ENCODE measurements around the gene ZFR2.
"Not testable (repeated sequence)": the region's sequence is repeated elsewhere in the genome, so short reads cannot be mapped to it uniquely, and the experiment has no call there.

The ZFR2 gene

DNA sequence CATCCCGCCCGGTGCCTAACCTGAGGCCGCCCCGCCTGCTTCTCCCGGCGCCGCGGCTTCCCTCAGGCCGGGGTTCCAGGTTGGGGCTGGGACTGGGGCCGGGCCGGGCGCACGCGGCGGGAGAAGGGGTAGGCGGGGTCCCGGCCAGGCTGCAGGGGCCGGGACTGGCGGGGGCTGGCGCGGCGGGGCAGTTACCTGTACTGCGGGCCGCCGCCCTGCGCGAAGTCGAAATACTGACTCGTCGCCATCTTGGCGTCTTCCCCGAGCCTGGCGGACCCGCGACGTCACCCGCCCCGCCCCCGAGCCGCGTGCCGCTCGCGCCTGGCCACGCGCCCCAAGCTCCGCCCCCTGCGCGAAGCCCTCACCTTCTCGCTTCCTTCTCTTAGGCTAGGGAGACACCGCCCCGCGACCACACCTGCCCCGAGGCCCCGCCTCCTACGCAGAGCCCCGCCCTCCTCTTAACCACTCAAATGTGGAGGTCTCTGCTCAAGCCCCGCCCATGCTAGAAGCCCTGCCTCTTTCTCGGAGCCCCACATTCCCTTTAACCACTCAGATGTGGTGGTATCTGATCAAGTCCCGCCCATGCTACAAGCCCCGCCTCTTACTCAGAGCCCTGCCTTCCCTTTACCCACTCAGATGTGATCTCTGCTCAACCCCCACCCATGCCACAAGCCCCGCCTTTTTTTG lies at the start of gene ZFR2:
Gene ZFR2 (minus strand): TSS at position 269 of the 687 bp plus-strand sequence. CDS start 21 bp downstream, at position 248.
- no peak for DNase-seq

GRCh38 chr19:3916033-3916432 lies 47.2 kb upstream of the ZFR2 start:
- no peak for DNase-seq

GRCh38 chr19:3914199-3914598 lies 45.4 kb upstream of the ZFR2 start:
- DNase-seq: no peak

DNA sequence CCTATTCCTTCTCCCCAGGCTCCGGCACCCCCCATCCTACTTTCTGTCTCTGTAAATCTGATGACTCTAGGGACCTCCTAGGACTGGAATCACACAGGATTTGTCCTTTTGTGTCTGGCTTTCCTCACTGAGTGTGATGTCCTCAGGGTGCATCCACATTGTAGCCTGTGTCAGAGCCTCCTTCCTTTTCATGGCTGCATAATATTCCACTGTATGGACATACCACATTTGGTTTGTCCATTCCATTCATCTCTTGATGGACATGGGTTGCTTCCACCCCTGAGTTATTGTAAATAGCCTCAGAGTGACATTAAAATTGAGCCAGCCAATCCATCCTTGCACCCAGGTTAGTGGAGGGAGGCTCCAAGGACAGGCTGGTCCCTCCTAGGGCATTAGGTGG lies 41.3 kb upstream of the ZFR2 start:
- no peak for DNase-seq

GRCh38 chr19:3908266-3909054 lies 39.6 kb upstream of the ZFR2 start:
- no peak for DNase-seq

DNA sequence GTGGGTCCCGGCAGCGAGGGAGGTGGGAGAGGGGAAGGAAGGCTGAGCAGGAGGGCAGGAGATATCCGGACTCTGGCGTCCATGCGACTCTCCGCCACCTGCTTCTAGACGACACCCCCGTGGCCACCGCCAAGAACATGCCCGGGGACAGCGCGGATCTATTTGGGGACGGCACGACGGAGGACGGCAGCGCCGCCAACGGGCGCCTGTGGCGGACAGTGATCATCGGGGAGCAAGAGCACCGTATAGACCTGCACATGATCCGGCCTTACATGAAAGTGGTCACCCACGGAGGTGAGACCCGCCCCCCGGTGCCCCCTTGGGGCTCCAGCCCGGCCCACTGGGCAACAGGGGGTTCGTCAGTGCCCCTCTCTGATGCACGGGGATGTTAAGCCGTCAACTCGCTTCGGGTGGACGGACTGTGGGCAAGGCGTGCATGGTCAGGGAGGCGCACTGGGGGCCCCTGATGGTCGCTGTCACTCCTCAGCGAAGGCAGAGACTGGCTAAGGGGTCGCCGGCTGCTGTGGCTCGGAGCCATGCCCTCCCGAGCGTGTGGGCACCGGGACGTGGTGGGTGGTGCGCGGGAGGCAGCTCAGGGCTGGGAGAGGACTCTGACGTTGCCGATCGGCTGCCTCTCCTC lies 38.9 kb upstream of the ZFR2 start:
- DNase-seq: no peak

GRCh38 chr19:3904233-3904632 lies 35.4 kb upstream of the ZFR2 start:
- DNase-seq: no peak

DNA sequence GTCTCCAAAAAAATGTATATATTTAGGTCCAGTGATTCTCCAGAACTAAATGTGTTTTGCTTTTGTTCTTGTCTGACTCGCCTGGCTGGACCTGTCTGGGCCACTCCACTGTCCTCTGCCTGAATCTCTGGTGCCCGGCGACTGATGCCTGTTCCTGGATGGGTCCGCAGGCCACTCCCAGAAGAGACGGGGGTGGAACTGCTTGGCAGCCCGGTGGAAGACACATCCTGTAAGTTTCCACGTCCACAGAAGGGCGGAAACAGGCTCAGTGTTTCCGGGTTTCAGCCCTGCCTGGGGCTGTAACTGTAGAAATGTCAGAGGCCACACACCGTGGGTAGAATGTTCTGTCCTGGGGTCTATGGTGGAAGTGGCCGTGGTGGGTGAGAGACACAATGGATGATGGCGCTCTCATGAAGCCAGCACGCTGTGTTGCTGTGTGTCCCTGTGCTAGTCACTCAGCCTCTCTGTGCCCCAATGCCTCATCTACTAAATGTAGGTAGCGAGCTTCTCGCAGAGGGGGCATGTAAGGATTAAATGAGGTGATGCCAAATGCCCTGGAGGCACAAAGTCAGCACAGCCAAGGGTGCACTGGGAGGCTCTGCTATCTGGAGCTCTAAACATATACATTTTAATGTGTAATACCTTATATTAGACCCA lies 33.6 kb upstream of the ZFR2 start:
- DNase-seq: no peak

- DNase-seq: peak; percentile 13
Observed at GRCh38 chr19:3899531-3900294, 30.9 kb upstream of the ZFR2 start.

DNA sequence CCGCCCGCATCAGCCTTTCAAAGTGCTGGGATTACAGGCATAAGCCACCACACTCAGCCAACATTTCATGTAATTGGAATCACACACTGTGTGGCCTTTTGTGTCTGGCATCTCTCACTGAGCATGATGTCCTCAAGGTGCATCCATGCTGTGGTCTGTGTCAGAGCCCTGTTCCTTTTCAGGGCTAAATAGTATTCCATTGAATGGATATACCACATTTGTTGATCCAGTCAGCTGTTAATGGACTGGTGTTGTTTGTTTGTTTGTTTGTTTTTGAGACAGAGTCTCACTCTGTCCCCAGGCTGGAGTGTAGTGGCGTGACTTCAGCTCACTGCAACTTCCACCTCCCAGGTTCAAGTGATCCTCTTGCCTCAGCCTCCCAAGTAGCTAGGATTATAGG lies 29.6 kb upstream of the ZFR2 start:
- no peak for DNase-seq

- DNase-seq: no peak
Observed at GRCh38 chr19:3897936-3898335, 29.1 kb upstream of the ZFR2 start.

- no peak for DNase-seq
Observed at GRCh38 chr19:3895788-3896187, 26.9 kb upstream of the ZFR2 start.

- not testable (repeated sequence) for DNase-seq
Observed at GRCh38 chr19:3894959-3895358, 26.1 kb upstream of the ZFR2 start.

- peak; percentile 17 for DNase-seq
Observed at GRCh38 chr19:3893509-3894179, 24.8 kb upstream of the ZFR2 start.

DNA sequence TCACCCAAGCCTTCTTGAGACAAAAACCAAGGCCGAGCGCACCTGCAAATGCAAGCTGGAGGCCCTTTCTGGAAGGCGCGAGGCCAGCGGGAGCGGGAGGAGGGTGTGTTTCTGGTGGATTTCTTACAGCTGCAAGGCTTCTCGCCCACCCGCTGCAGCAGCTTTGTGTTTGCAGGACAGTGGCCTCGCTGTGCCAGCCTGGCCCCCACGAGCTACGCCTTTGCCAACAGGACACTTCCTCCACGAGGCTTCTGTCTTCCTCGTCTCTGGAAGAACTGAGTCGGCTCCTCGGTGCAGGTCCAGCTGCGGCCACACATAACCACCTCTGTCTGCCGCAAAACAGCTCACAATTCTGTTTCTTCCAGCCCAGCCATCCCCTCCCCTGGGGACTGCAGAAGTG lies 21.8 kb upstream of the ZFR2 start:
- no peak for DNase-seq

- no peak for DNase-seq
Observed at GRCh38 chr19:3882041-3882384, 13.2 kb upstream of the ZFR2 start.

DNA sequence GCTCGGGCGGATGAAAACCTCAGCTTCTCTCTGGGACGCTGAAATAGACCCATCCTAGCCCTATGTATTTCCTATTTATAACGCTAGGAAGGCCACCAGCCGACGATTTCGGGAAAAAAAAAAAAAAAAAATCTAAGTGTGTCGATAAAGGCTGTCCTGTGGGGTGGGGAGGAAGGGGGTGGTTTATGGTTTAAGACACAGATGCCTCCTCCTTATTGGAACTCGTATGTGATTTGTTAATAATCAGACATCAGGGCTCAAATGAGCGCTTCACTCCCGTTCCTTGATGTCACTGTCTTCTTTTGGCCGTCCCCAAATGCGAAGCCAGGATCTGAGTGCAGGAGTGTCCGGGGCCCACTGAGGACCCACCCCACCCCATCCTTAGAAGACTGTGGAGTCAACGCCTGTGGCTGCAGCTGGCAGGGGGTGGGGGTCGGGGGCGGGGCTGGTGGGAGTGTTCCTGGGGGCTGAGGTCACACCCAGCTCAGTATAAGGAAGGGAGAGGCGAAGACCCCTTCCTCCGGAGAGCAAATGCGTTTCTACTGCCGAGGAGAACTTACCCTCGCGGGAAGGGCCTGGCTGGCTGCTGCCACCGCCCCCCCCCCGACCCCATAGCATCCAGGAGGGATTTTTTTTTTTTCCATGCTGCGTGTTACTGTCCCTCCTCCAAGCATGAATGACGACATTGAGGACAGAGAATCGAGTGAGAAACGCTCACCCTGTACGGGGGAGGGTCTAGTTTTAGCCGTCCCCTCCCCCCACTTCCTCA lies 12.6 kb upstream of the ZFR2 start:
- DNase-seq: no peak

DNA sequence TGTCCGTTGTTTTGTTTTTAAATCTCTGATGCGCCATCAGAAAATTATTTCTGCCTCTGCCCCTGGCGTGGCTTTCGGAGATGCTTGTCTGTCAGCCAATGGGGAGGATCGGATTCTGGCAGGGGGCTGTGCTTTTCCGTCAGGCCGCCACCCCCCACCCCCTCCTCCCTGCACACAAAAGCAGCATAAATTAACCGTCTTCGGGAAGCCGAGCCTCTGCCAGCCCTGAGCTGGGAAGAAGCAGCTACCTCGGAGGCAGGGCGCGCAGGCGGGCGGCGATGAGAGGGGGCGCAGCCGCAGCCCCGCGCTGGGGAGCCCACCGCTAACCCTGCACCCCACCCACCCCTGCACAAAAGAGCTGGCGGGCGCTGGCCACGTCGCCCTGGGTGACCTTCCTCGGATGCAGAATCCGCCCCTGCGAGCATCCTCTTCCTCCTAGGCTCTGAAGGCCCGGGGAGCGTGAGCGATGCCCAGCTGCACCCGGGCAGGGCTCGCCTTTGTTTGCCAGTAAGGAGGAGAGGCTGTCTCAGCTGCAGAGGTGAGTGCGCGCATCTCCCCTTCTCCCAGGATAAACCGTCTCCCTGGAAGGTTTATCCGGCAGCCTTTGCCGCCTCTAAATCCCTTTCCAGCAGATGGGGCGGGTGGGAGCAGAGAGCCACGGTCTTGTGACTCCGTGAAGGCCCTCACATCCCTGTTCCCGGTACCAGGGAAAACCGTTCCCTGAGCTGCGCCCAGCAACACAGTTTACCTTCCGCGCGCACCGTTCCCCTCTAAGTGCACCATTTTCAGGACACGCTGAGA lies 11.8 kb upstream of the ZFR2 start, which contains the start of gene ATCAY:
Gene ATCAY (plus strand): TSS at position 215 of the 801 bp plus-strand sequence. CDS start 5,083 bp downstream, outside the sequence.
- peak; percentile 89 for DNase-seq

DNA sequence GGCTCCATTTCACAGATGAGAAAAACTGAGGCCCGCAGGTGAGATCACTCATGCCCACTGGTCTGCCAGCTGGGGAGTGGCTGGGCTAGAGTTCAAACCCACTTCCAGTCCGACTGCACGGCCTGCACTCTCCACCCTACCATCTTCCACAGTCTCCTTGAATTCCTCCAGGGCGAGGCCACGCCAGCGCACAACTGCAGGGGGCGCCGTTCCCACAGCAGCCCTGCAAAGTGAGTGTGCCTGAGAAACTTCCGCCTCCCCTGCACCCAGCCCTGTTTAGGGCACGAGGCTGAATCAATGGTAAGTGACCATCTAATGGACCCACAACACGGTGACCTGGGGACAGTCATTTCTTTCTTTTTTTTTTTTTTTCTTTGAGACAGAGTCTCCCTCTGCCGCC lies 10.8 kb upstream of the ZFR2 start:
- no peak for DNase-seq

GRCh38 chr19:3874695-3875094 lies 5.9 kb upstream of the ZFR2 start:
- not testable (repeated sequence) for DNase-seq
